GM19193 (cell line): ENCODE results near the gene C15orf62.

ENCODE experiments used
- POLR2A ChIP-seq: IDR thresholded peaks from 4 replicates; pipeline ENCODE4 v1.6.1; 2011; ENCODE audit not compliant: insufficient read depth, insufficient read length; ENCODE audit errors: extremely low read depth

C15orf62 gene

GRCh38 chr15:40769274-40770146 is at the start of gene C15orf62:
Gene C15orf62 (plus strand): TSS chr15:40769980. CDS start chr15:40770496, 516 bp downstream.
- TF ChIP-seq POLR2A = peak; percentile 34

GRCh38 chr15:40721701-40722100 is 48.1 kb upstream of the C15orf62 start:
- no peak for TF ChIP-seq POLR2A

- no peak for TF ChIP-seq POLR2A
Measured at GRCh38 chr15:40722354-40722753, 47.4 kb upstream of the C15orf62 start.

GRCh38 chr15:40722934-40723333 is 46.8 kb upstream of the C15orf62 start:
- no peak for TF ChIP-seq POLR2A

- TF ChIP-seq POLR2A = no peak
Measured at GRCh38 chr15:40723919-40724318, 45.9 kb upstream of the C15orf62 start.

GRCh38 chr15:40731034-40731433 is 38.7 kb upstream of the C15orf62 start:
- TF ChIP-seq POLR2A = no peak

- no peak for TF ChIP-seq POLR2A
Measured at GRCh38 chr15:40736575-40736974, 33.2 kb upstream of the C15orf62 start.

GRCh38 chr15:40737048-40737447 is 32.7 kb upstream of the C15orf62 start:
- TF ChIP-seq POLR2A = no peak

- no peak for TF ChIP-seq POLR2A
Measured at GRCh38 chr15:40739047-40739446, 30.7 kb upstream of the C15orf62 start.

GRCh38 chr15:40739854-40740253 is 29.9 kb upstream of the C15orf62 start:
- no peak for TF ChIP-seq POLR2A

- TF ChIP-seq POLR2A = no peak
Measured at GRCh38 chr15:40743485-40743901, 26.3 kb upstream of the C15orf62 start.

- no peak for TF ChIP-seq POLR2A
Measured at GRCh38 chr15:40743921-40744814, 25.6 kb upstream of the C15orf62 start.

GRCh38 chr15:40744815-40745152 is 25.0 kb upstream of the C15orf62 start:
- TF ChIP-seq POLR2A = no peak

GRCh38 chr15:40746916-40747418 is 22.8 kb upstream of the C15orf62 start:
- no peak for TF ChIP-seq POLR2A
